Neural cell (in vitro differentiated cells): ENCODE measurements around the gene TCF12. TPM values are rescaled to one million over a fixed set of nuclear protein-coding genes. Genes with fewer than 3 reads are reported as not detected.
"Not testable (repeated sequence)": the region's sequence is repeated elsewhere in the genome, so short reads cannot be mapped to it uniquely, and the experiment has no call there.

ENCODE experiments used
- H2AFZ ChIP-seq: fragments of 200-600, 300-800 bp; sonication (generic), shearing (Covaris generic); 2 replicates; pipeline ENCODE4 v1.6.0; 2014; ENCODE audit warnings: low read depth, mild to moderate bottlenecking, antibody characterized with exemption, low read length, moderate library complexity
- H3F3A ChIP-seq: fragments of 200-600 bp; shearing (Covaris generic); 2 replicates; pipeline ENCODE4 v1.6.1; 2016; ENCODE audit warnings: mild to moderate bottlenecking, moderate library complexity, mixed read lengths, antibody characterized with exemption, low read length; ENCODE audit not compliant: insufficient read depth, poor library complexity, severe bottlenecking
- H3K27ac ChIP-seq: fragments of 200-600, 300-800 bp; sonication (generic), shearing (Covaris generic); 2 replicates; pipeline ENCODE4 v1.5.1; 2014; ENCODE audit warnings: mild to moderate bottlenecking, low read length, moderate library complexity
- H3K27me3 ChIP-seq: fragments of 300-800, 200-600 bp; sonication (generic), shearing (Covaris generic); 2 replicates; pipeline ENCODE4 v1.6.0; 2014; ENCODE audit warnings: mild to moderate bottlenecking, low read depth, low read length, moderate library complexity; ENCODE audit not compliant: insufficient read depth
- H3K36me3 ChIP-seq: fragments of 300-800, 200-600 bp; sonication (generic), shearing (Covaris generic); 2 replicates; pipeline ENCODE4 v1.5.1; 2014; ENCODE audit warnings: mild to moderate bottlenecking, antibody characterized with exemption, low read length, moderate library complexity; ENCODE audit not compliant: insufficient read depth
- H3K4me2 ChIP-seq: fragments of 300-800, 200-600 bp; sonication (generic), shearing (Covaris generic); 2 replicates; pipeline ENCODE4 v1.6.0; 2014; ENCODE audit warnings: mild to moderate bottlenecking, low read length
- H3K4me3 ChIP-seq: fragments of 300-800, 200-600 bp; sonication (generic), shearing (Covaris generic); 2 replicates; pipeline ENCODE4 v1.5.1; 2014; ENCODE audit warnings: mild to moderate bottlenecking, low read length, moderate library complexity
- H3K79me2 ChIP-seq: fragments of 200-600 bp; shearing (Covaris generic); replicated peaks from 2 replicates; pipeline ENCODE4 v1.6.0; 2014; ENCODE audit warnings: mild to moderate bottlenecking, low read length, moderate library complexity; ENCODE audit not compliant: insufficient read depth
- H3K9ac ChIP-seq: fragments of 300-800, 200-600 bp; sonication (generic), shearing (Covaris generic); 2 replicates; pipeline ENCODE4 v1.6.1; 2016; ENCODE audit warnings: mild to moderate bottlenecking, low read length, mixed read lengths
- H3K9me2 ChIP-seq: fragments of 200-600 bp; shearing (Covaris generic); 2 replicates; pipeline ENCODE4 v1.6.1; 2016; ENCODE audit warnings: mild to moderate bottlenecking, low read length, mixed read lengths; ENCODE audit not compliant: insufficient read depth
- H3K9me3 ChIP-seq: fragments of 200-600, 300-800 bp; sonication (generic), shearing (Covaris generic); 2 replicates; pipeline ENCODE4 v1.6.1; 2016; ENCODE audit warnings: mild to moderate bottlenecking, mixed run types, low read length, moderate library complexity, mixed read lengths
- H4K20me1 ChIP-seq: fragments of 200-600 bp; shearing (Covaris generic); 2 replicates; pipeline ENCODE4 v1.6.1; 2016; ENCODE audit warnings: mild to moderate bottlenecking, mixed run types; ENCODE audit not compliant: insufficient read depth
- CTCF ChIP-seq: fragments of 450-650 bp; IDR thresholded peaks from 2 replicates; pipeline ENCODE4 v1.5.1; 2014; ENCODE audit warnings: antibody characterized with exemption, mild to moderate bottlenecking, moderate library complexity; ENCODE audit not compliant: poor library complexity, severe bottlenecking
- EP300 ChIP-seq: fragments of 450-650 bp; conservative IDR thresholded peaks from 2 replicates; pipeline ENCODE4 v1.6.1; 2014; ENCODE audit warnings: antibody characterized with exemption, mild to moderate bottlenecking, moderate library complexity; ENCODE audit not compliant: poor library complexity, severe bottlenecking
- EZH2 ChIP-seq: fragments of 200-600, 300-800 bp; shearing (Covaris generic), sonication (generic); IDR thresholded peaks from 2 replicates; pipeline ENCODE4 v1.6.1; 2014; ENCODE audit warnings: antibody characterized with exemption, low read length, borderline replicate concordance, mild to moderate bottlenecking; ENCODE audit not compliant: insufficient read depth, poor library complexity, severe bottlenecking
- MXI1 ChIP-seq: fragments of 450-650 bp; conservative IDR thresholded peaks from 2 replicates; pipeline ENCODE4 v1.6.1; 2014; ENCODE audit warnings: antibody characterized with exemption, mild to moderate bottlenecking; ENCODE audit not compliant: poor library complexity, severe bottlenecking
- POLR2AphosphoS5 ChIP-seq: IDR thresholded peaks from 2 replicates; pipeline ENCODE4 v1.6.1; 2012
- REST ChIP-seq: IDR thresholded peaks from 2 replicates; pipeline ENCODE4 v1.6.1; 2012; ENCODE audit warnings: borderline replicate concordance
- SMC3 ChIP-seq: fragments of 450-650 bp; conservative IDR thresholded peaks from 2 replicates; pipeline ENCODE4 v1.6.1; 2014; ENCODE audit warnings: antibody characterized with exemption, mild to moderate bottlenecking, moderate library complexity; ENCODE audit not compliant: poor library complexity
- TAF1 ChIP-seq: IDR thresholded peaks from 2 replicates; pipeline ENCODE4 v1.6.1; 2012; ENCODE audit warnings: low read depth
- polyA plus RNA-seq: library from polyadenylated mRNA; depleted of rRNA; stranded (reverse); fragments of >200 nt; gene quantifications from 2 replicates; pipeline ENCODE4 v1.2.3, GENCODE V29; 2014

TCF12 gene
- polyA plus RNA-seq, 1 donor from 2014 or later, result 52.7 TPM

GRCh38 chr15:57012556-57012955 lies 94.1 kb downstream of the TCF12 start:
- Histone ChIP-seq H3K27ac (no peak overlapping the region), H3K4me3 (no peak overlapping the region), H3K27me3 (no peaks in the 10 kb centered on the region), H3K79me2 (peaks cover 26% of the 10 kb centered on the region), H3K9me3 (no peaks in the 10 kb centered on the region), H3K4me2 (no peak overlapping the region), H3K9me2 (no peaks in the 10 kb centered on the region), H3K9ac (no peak overlapping the region), H4K20me1 (no peaks in the 10 kb centered on the region), H3K36me3 (no peaks in the 10 kb centered on the region), H3F3A (no peaks in the 10 kb centered on the region), H2AFZ (no peak overlapping the region)
- TF ChIP-seq EZH2, result no peak
- TF ChIP-seq TAF1, result no peak
- TF ChIP-seq CTCF, result no peak
- no peak for TF ChIP-seq MXI1
- TF ChIP-seq REST, result no peak

GRCh38 chr15:57014896-57015295 lies 96.5 kb downstream of the TCF12 start:
- not testable (repeated sequence) for H3K9ac ChIP-seq, H3K9me3 ChIP-seq, H3K27ac ChIP-seq, H3F3A ChIP-seq, H4K20me1 ChIP-seq, H3K4me2 ChIP-seq, H2AFZ ChIP-seq, H3K9me2 ChIP-seq, H3K4me3 ChIP-seq, H3K36me3 ChIP-seq, H3K27me3 ChIP-seq
- H3K79me2 ChIP-seq, result peaks cover 32% of the 10 kb centered on the region

GRCh38 chr15:57015360-57015759 lies 96.9 kb downstream of the TCF12 start:
- Histone ChIP-seq H3K27ac (no peak overlapping the region), H2AFZ (no peak overlapping the region), H3K27me3 (no peaks in the 10 kb centered on the region), H3K9ac (no peak overlapping the region), H3F3A (no peaks in the 10 kb centered on the region), H3K36me3 (no peaks in the 10 kb centered on the region), H3K79me2 (peaks cover 32% of the 10 kb centered on the region), H3K4me3 (no peak overlapping the region), H4K20me1 (no peaks in the 10 kb centered on the region), H3K9me3 (no peaks in the 10 kb centered on the region), H3K9me2 (no peaks in the 10 kb centered on the region), H3K4me2 (no peak overlapping the region)
- TF ChIP-seq TAF1, result no peak
- no peak for TF ChIP-seq SMC3
- TF ChIP-seq EP300, result no peak
- TF ChIP-seq CTCF, result no peak
- TF ChIP-seq POLR2AphosphoS5, result no peak
